ENCODE measurements around the gene AGER. TPM values are rescaled to one million over a fixed set of nuclear protein-coding genes. Genes with fewer than 3 reads are reported as not detected.
"Not testable (repeated sequence)": the region's sequence is repeated elsewhere in the genome, so short reads cannot be mapped to it uniquely, and the experiment has no call there.

Gene AGER
- total RNA-seq, 2 experiments from 2014 or later: 45.4 to 47.1 TPM

- ChIA-PET CTCF (interaction anchor here (0.7 to 1.5 kb wide), 11 partner anchors 9 to 93 kb away, joined by 3 to 10 read pairs (median 4); partner anchors contain the start of genes ATF6B and FKBPL), POLR2A (interaction anchor here (0.8 kb wide), 2 partner anchors 68 to 648 kb away, joined by 3 to 4 read pairs; partner anchors contain the start of genes ATF6B and PSMB8)
- Mint-ChIP-seq H3K4me3 (peak overlapping the region; percentile 91), H3K27me3 (no peaks in the 10 kb centered on the region), H3K4me1 (peaks cover 31% of the 10 kb centered on the region), H3K27ac (peak overlapping the region; percentile 99), H3K9me3 (no peaks in the 10 kb centered on the region), H3K36me3 (ENCODE audit: low read depth) (peaks cover 12% of the 10 kb centered on the region)
- DNase-seq: peak; percentile 64
Measured at GRCh38 chr6:32195902-32196681, 12.0 kb upstream of the AGER start.

GRCh38 chr6:32195652-32195901, 11.5 kb upstream of the AGER start:
- Mint-ChIP-seq H3K4me3 (peak overlapping the region; percentile 91), H3K36me3 (ENCODE audit: low read depth) (peaks cover 15% of the 10 kb centered on the region), H3K27ac (peak overlapping the region; percentile 99), H3K4me1 (peaks cover 31% of the 10 kb centered on the region), H3K9me3 (no peaks in the 10 kb centered on the region), H3K27me3 (no peaks in the 10 kb centered on the region)
- DNase-seq: peak; percentile 100
- POLR2A ChIA-PET: interaction anchor here (0.8 kb wide), 2 partner anchors 68 to 649 kb away, joined by 3 to 4 read pairs; partner anchors contain the start of genes ATF6B and PSMB8
- CTCF ChIA-PET: interaction anchor here (0.7 to 1.5 kb wide), 11 partner anchors 9 to 92 kb away, joined by 3 to 10 read pairs (median 4); partner anchors contain the start of genes ATF6B and FKBPL

GRCh38 chr6:32194825-32195651, 11.0 kb upstream of the AGER start:
- DNase-seq: peak; percentile 53
- CTCF ChIA-PET: interaction anchor here (0.7 to 1.5 kb wide), 11 partner anchors 8 to 92 kb away, joined by 3 to 10 read pairs (median 4); partner anchors contain the start of genes ATF6B and FKBPL
- Mint-ChIP-seq H3K27ac (peak overlapping the region; percentile 99), H3K27me3 (no peaks in the 10 kb centered on the region), H3K36me3 (ENCODE audit: low read depth) (peaks cover 21% of the 10 kb centered on the region), H3K4me3 (peak overlapping the region; percentile 91), H3K4me1 (peaks cover 31% of the 10 kb centered on the region), H3K9me3 (no peaks in the 10 kb centered on the region)
- POLR2A ChIA-PET: interaction anchor here (0.8 kb wide), 1 partner anchor 649 kb away, joined by 3 read pairs; the partner anchor contains the start of gene PSMB8

GRCh38 chr6:32194388-32194787, 10.3 kb upstream of the AGER start:
- peaks cover 31% of the 10 kb centered on the region for H3K4me1 Mint-ChIP-seq
- H3K4me3 Mint-ChIP-seq: peak overlapping the region; percentile 91
- DNase-seq: no peak
- no peaks in the 10 kb centered on the region for H3K27me3 Mint-ChIP-seq
- H3K36me3 Mint-ChIP-seq (ENCODE audit: low read depth): peaks cover 22% of the 10 kb centered on the region
- H3K27ac Mint-ChIP-seq: peak overlapping the region; percentile 99
- no peaks in the 10 kb centered on the region for H3K9me3 Mint-ChIP-seq
- POLR2A ChIA-PET: no interaction called here
- CTCF ChIA-PET: no interaction called here

GRCh38 chr6:32193096-32193495, 9.0 kb upstream of the AGER start:
- DNase-seq, H3K27me3 Mint-ChIP-seq, H3K9me3 Mint-ChIP-seq: not testable (repeated sequence)
- POLR2A ChIA-PET: interaction anchor here (1.0 kb wide), 1 partner anchor 64 kb away, joined by 3 read pairs; no protein-coding TSS in a partner anchor
- CTCF ChIA-PET: interaction anchor here (0.6 to 1.2 kb wide), 3 partner anchors 14 to 1543 kb away, joined by 4 to 6 read pairs (median 5); no protein-coding TSS in a partner anchor
- Mint-ChIP-seq H3K27ac (peak overlapping the region; percentile 97), H3K36me3 (ENCODE audit: low read depth) (peaks cover 33% of the 10 kb centered on the region), H3K4me1 (peaks cover 43% of the 10 kb centered on the region), H3K4me3 (peak overlapping the region; percentile 100)

DNA sequence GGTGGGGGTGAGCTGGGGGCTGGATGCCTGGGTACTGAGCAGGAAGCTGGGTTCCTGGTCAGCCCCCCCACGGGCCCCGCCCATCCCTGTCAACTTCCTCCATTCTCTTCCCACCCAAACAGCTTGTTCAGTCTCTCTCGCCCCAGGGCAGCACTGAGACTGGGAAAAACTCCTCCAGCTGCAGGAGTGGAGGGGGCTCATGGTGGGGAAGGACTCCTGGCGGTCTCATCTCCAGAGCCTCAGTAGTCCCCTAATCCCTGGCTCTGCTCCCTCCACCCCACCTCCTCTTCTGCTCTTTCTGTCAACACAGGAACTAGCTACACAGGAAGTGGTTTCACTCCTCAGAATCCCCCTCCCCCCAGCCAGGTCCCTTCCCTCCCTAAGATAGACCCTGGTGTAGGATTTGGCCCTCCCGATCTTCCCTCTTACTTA, 8.6 kb upstream of the AGER start, which contains the start of gene GPSM3:
Gene GPSM3, minus strand, starts transcription at position 36 of the 432 bp plus-strand sequence. CDS start 130 bp downstream, outside the sequence.
- DNase-seq: peak; percentile 73
- ChIA-PET POLR2A (interaction anchor here (1.0 kb wide), 1 partner anchor 64 kb away, joined by 3 read pairs; no protein-coding TSS in a partner anchor), CTCF (interaction anchor here (0.6 to 1.2 kb wide), 2 partner anchors 13 to 49 kb away, joined by 5 to 6 read pairs; no protein-coding TSS in a partner anchor)
- Mint-ChIP-seq H3K27ac (peak within 1 kb of the TSS; percentile 97), H3K36me3 (ENCODE audit: low read depth) (peaks cover 38% of the 10 kb centered on the region), H3K4me1 (peaks cover 48% of the 10 kb centered on the region), H3K27me3 (no peaks in the 10 kb centered on the region), H3K9me3 (no peaks in the 10 kb centered on the region), H3K4me3 (peak within 1 kb of the TSS; percentile 100)

- Mint-ChIP-seq H3K4me1 (peaks cover 53% of the 10 kb centered on the region), H3K4me3 (peak overlapping the region; percentile 100), H3K36me3 (ENCODE audit: low read depth) (peaks cover 45% of the 10 kb centered on the region), H3K27me3 (no peaks in the 10 kb centered on the region), H3K27ac (peak overlapping the region; percentile 97), H3K9me3 (no peaks in the 10 kb centered on the region)
- DNase-seq: no peak
- POLR2A ChIA-PET: no interaction called here
- CTCF ChIA-PET: interaction anchor here (1.2 kb wide), 1 partner anchor 13 kb away, joined by 6 read pairs; no protein-coding TSS in a partner anchor
Measured at GRCh38 chr6:32191696-32192607, 7.9 kb upstream of the AGER start.

GRCh38 chr6:32190911-32191677, 7.0 kb upstream of the AGER start:
- peak overlapping the region; percentile 100 for H3K4me3 Mint-ChIP-seq
- no peaks in the 10 kb centered on the region for H3K9me3 Mint-ChIP-seq
- CTCF ChIA-PET: interaction anchor here (0.9 to 1.4 kb wide), 5 partner anchors 9 to 61 kb away, joined by 3 to 6 read pairs (median 3); partner anchors contain the start of gene FKBPL
- H3K27me3 Mint-ChIP-seq: no peaks in the 10 kb centered on the region
- H3K27ac Mint-ChIP-seq: peak overlapping the region; percentile 97
- no peak for DNase-seq
- H3K4me1 Mint-ChIP-seq: peaks cover 58% of the 10 kb centered on the region
- POLR2A ChIA-PET: interaction anchor here (1.0 kb wide), 1 partner anchor 654 kb away, joined by 3 read pairs; no protein-coding TSS in a partner anchor
- peaks cover 53% of the 10 kb centered on the region for H3K36me3 Mint-ChIP-seq (ENCODE audit: low read depth)

DNA sequence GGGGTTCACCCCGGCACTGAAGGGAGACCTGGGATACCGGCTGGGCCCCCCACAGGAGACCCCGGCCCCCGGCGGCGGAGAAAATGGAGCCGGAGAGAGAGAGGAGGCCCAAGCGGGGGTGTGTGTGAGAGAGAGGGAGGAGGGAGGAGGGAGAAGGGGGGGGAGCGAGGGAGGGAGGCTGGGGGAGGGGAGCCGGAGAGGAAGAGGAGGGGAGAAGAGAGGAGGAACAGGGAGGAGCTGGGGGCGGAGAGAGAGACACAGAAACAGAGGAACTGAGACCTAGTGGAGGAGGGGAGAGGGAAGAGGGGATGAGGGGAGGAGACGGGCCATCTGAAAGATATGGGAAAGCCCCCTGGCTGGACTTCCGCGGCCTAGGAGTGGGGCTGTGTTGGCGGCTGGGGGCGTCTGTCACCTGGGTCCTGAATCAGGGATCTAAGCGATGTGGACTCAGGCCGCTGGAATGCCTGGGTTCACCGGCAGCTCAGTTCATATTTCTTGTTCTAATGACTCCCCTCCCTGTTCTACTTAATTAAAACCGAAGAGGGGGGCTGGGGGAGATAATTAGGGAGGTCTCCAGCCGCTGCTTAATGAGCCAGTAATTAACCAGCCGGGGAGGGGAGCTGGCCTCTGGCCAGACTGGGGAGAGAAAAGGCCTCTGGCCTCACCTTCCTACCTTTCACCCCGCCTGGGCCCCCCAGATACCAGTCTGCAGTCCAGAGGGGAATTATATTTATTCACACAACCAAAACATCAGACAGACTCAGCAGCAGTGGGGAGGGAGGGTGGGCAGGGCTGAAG, 6.2 kb upstream of the AGER start, which contains the start of gene PBX2:
Gene PBX2, minus strand, starts transcription at position 149 of the 798 bp plus-strand sequence. CDS start 287 bp downstream, outside the sequence.
- Mint-ChIP-seq H3K36me3 (ENCODE audit: low read depth) (peaks cover 60% of the 10 kb centered on the region), H3K27me3 (no peaks in the 10 kb centered on the region), H3K4me3 (peak within 1 kb of the TSS; percentile 100), H3K27ac (peak within 1 kb of the TSS; percentile 97), H3K9me3 (no peaks in the 10 kb centered on the region), H3K4me1 (peaks cover 63% of the 10 kb centered on the region)
- POLR2A ChIA-PET: interaction anchor here (1.0 kb wide), 1 partner anchor 654 kb away, joined by 3 read pairs; no protein-coding TSS in a partner anchor
- CTCF ChIA-PET: interaction anchor here (0.9 to 1.4 kb wide), 5 partner anchors 9 to 60 kb away, joined by 3 to 6 read pairs (median 3); partner anchors contain the start of gene FKBPL
- DNase-seq: peak; percentile 93

GRCh38 chr6:32189742-32190053, 5.6 kb upstream of the AGER start:
- Mint-ChIP-seq H3K27me3 (no peaks in the 10 kb centered on the region), H3K4me3 (peak overlapping the region; percentile 100), H3K9me3 (no peaks in the 10 kb centered on the region), H3K27ac (peak overlapping the region; percentile 69), H3K4me1 (peaks cover 57% of the 10 kb centered on the region), H3K36me3 (ENCODE audit: low read depth) (peaks cover 60% of the 10 kb centered on the region)
- no peak for DNase-seq
- CTCF ChIA-PET: interaction anchor here (1.3 to 1.4 kb wide), 3 partner anchors 8 to 59 kb away, joined by 3 to 6 read pairs (median 3); partner anchors contain the start of gene FKBPL
- POLR2A ChIA-PET: no interaction called here
